IgD-negative memory B cell (primary cell): ENCODE measurements around the gene SEL1L3. TPM values are rescaled to one million over a fixed set of nuclear protein-coding genes. Genes with fewer than 3 reads are reported as not detected.

Experiments
- H3K27ac Mint-ChIP-seq, 3 donors: one replicate each; pipeline ENCODE4 v1.8.0; 2020 to 2022; ENCODE audit warnings: mild to moderate bottlenecking in 3 of 3, mixed read lengths in 3 of 3, moderate library complexity in 1 of 3
- H3K27me3 Mint-ChIP-seq: one replicate; pipeline ENCODE4 v1.8.0; 2021; ENCODE audit warnings: mixed read lengths
- H3K36me3 Mint-ChIP-seq: one replicate; pipeline ENCODE4 v1.8.0; 2020; ENCODE audit warnings: mild to moderate bottlenecking, mixed read lengths
- H3K4me1 Mint-ChIP-seq, 3 donors: one replicate each; pipeline ENCODE4 v1.8.0; 2020 to 2022; ENCODE audit warnings: mixed read lengths in 3 of 3, mild to moderate bottlenecking in 1 of 3
- H3K4me3 Mint-ChIP-seq, 4 donors: one replicate each; pipeline ENCODE4 v1.8.0; 2020 to 2022; ENCODE audit warnings: mild to moderate bottlenecking in 4 of 4, mixed read lengths in 4 of 4, moderate library complexity in 3 of 4
- H3K9me3 Mint-ChIP-seq, 3 donors: one replicate each; pipeline ENCODE4 v1.8.0; 2020 to 2021; ENCODE audit warnings: mixed read lengths in 3 of 3, mild to moderate bottlenecking in 1 of 3
- polyA plus RNA-seq: library from polyadenylated mRNA; unstranded; fragments of 300-500 nt; fragmentation: Illumina TruSeq; gene quantifications from one replicate; pipeline ENCODE4 v1.2.3, GENCODE V29; 2021

The SEL1L3 gene
- polyA plus RNA-seq, 1 donor from 2014 or later = 174 TPM

DNA sequence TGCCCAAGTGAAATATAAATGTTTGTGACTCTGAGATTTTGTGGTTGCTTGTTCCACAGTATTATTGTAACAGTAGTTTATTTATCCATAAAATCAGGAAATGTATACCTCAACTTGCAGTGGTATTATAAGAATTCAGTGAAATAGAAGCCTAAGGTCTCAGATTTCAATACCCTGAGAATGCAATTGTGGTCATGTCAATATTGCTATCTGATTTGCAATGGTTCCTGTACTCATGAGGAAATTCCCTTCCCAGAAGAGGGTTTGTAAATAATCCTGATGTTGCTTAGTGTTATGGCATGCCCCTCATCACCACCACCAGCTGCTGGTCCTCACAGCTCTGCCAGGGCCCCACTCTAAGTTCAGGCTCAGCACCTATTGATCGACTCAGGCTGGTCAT is 139.4 kb downstream of the SEL1L3 start:
- Mint-ChIP-seq H3K27me3 (no peaks in the 10 kb centered on the region), H3K4me1 (peaks cover 11 to 14% (median 12%) of the 10 kb centered on the region in 3 donors), H3K9me3 (no peaks in the 10 kb centered on the region), H3K36me3 (no peaks in the 10 kb centered on the region), H3K27ac (no peak overlapping the region), H3K4me3 (no peak overlapping the region)

DNA sequence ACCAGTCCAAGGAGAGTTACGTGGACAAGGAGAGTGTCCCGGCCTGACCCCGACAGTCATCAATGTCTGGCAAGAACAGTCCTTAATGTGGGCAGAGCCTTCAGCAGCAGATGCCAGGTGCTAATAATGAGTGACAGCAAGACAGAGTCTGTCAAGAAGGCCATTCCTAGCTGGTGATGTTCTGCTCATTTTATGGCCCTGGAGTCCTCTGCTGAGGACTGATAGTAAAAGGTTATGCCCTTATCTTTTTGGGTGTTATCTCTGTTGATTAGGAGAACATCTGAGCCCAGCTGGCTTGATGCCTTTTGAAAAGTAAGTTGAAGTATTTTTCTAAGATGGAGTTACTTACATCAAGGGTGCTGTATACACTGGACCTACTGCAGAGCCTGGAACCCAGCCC is 139.8 kb downstream of the SEL1L3 start:
- Mint-ChIP-seq H3K27ac (no peak overlapping the region), H3K36me3 (no peaks in the 10 kb centered on the region), H3K27me3 (no peaks in the 10 kb centered on the region), H3K9me3 (no peaks in the 10 kb centered on the region), H3K4me3 (no peak overlapping the region), H3K4me1 (peaks cover 6 to 9% (median 8%) of the 10 kb centered on the region in 3 donors)

DNA sequence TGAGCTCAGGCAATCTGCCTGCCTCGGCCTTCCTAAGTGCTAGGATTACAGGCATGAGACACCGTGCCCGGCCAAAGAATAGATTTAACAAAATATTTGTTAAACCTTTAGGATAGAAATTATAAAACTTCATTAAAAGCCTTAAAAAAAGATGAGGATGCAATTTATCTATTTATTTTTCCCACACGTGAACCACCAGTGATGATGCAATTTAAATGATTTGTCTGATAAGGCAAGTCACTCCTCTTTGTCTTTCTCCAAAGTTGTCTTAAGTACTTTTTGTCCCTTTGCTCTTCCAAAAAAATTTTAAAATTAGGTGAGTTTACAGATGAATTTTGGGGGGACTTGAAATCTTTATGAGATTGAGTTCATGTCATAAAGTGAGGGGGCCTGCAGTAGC is 149.0 kb downstream of the SEL1L3 start:
- Mint-ChIP-seq H3K36me3 (peaks cover 10% of the 10 kb centered on the region), H3K4me1 (no peaks in the 10 kb centered on the region), H3K27ac (peak overlapping the region in 1 of 3 donors; percentile 4), H3K4me3 (no peak overlapping the region), H3K27me3 (no peaks in the 10 kb centered on the region), H3K9me3 (peaks cover 2 to 4% (median 2%) of the 10 kb centered on the region in 3 donors)

DNA sequence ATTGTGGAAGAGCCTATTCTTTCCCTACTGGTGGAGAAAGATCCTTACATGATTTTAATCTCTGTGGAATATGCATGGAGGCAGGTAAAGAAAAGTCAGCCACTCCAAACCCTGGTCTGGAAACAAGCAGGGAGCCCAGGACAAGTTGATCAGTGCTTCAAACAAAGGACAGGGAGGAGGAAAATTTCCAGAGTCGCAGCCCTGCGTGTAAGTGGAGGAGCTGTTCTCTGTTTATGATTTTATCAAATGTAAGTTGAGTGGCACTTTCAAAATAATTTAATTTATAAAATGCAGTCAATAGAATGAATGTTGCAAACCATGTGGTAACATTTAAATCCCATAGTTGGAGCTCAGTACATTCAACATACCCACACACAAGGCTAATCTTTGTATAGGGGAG is 150.2 kb downstream of the SEL1L3 start:
- Mint-ChIP-seq H3K9me3 (peaks cover 2 to 4% (median 4%) of the 10 kb centered on the region in 3 donors), H3K27ac (no peak overlapping the region), H3K4me3 (no peak overlapping the region), H3K27me3 (no peaks in the 10 kb centered on the region), H3K4me1 (peaks cover 0 to 2% (median 0%) of the 10 kb centered on the region in 3 donors), H3K36me3 (peaks cover 10% of the 10 kb centered on the region)

DNA sequence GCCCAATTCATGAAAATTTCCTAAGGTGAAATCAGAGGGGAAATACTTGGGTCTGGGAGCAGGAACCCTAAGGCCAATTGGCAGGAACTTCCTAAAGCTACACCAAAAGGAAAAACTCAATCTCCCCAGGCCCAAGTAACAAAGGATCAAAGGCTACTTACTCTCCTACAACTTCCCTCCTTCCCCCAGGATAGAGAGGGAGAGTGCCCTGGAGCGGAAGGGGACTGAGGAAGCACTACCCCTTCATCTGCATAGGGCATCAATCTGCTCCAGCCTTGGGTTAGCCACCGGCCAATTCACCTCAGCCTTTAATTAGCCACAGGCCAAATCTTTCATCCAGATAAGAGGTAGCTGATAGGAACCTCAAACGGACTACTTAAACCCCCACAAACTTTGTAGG is 152.2 kb downstream of the SEL1L3 start:
- Mint-ChIP-seq H3K27ac (no peak overlapping the region), H3K9me3 (peaks cover 2 to 4% (median 4%) of the 10 kb centered on the region in 3 donors), H3K27me3 (no peaks in the 10 kb centered on the region), H3K4me1 (peaks cover 0 to 2% (median 0%) of the 10 kb centered on the region in 3 donors), H3K4me3 (no peak overlapping the region), H3K36me3 (peaks cover 10% of the 10 kb centered on the region)

DNA sequence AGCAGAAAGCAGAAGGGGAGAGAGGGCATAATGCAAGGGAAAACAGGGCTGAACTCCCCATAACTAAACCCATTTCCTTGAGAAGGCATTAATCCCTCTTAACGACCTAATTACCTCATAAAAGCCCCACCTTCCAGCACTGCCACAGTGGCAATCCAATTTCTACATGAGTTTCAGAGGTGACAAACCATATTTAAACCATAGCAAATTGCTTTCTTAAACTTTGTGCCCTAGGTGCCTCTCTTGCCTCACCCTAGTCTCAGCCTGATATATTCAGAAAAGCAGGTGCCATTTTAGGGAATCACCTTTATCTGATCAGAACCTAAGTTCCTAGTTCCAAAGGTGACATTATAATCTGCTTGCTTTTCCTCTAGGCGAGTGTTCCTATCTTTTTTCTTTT is 158.3 kb downstream of the SEL1L3 start:
- Mint-ChIP-seq H3K36me3 (peaks cover 3% of the 10 kb centered on the region), H3K4me3 (no peak overlapping the region), H3K27ac (no peak overlapping the region), H3K4me1 (peaks cover 0 to 2% (median 0%) of the 10 kb centered on the region in 3 donors), H3K9me3 (peaks cover 2 to 4% (median 4%) of the 10 kb centered on the region in 3 donors), H3K27me3 (no peaks in the 10 kb centered on the region)

DNA sequence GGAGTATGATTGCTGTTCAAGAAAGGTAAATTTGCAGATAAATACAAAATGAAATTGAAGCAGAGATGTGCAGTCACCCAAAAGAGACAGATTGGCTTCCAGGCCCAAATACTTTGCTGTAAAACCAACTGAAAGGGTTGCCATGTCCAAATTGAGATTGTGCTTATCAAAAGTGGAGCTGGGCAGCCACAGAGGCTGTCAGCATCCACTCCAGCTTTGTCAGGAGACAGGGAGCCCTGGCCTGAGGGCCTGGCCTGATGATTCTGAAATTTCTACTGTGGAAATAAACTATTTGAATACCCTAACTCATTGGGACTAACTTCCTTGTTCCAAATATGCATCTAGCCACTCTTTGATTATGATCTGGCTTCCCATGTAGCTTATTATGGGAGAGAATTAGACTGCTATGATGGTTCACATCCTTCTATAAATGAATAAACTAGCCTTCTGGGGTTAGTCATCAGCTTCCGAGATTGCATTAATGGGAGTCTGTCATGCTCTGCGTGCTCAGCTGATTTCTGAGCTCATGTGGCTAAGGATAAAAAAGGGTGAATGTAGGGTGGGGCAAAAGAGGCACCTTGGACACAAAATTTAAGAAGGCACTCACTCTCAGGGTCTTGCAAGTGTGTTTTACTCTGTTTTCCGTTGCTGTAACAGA is 158.9 kb downstream of the SEL1L3 start:
- Mint-ChIP-seq H3K9me3 (peaks cover 0 to 2% (median 0%) of the 10 kb centered on the region in 3 donors), H3K4me3 (no peak overlapping the region), H3K4me1 (peaks cover 0 to 2% (median 0%) of the 10 kb centered on the region in 3 donors), H3K27ac (no peak overlapping the region), H3K36me3 (peaks cover 3% of the 10 kb centered on the region), H3K27me3 (no peaks in the 10 kb centered on the region)

DNA sequence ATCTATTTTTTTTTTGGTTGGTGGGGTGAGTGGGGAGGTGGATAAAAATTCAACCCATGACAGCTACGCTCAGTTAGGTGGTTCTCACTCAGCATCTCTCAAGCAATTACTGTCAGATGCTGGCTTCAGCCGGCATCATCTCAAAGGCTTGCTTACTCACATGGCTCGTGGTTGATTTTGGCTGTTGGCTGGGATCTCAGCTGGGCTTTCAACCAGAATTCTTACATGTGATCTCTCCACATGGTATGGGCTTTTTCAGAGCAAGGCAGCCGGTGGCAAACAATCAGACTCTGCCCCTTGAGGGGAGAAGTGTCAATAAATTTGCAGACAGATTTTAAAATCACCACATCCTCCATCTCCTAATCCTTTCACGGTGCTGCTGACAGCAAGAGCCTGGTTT is 159.9 kb downstream of the SEL1L3 start:
- Mint-ChIP-seq H3K4me1 (peaks cover 0 to under 1% (median 0%) of the 10 kb centered on the region in 3 donors), H3K36me3 (peaks cover 3% of the 10 kb centered on the region), H3K9me3 (no peaks in the 10 kb centered on the region), H3K4me3 (no peak overlapping the region), H3K27me3 (no peaks in the 10 kb centered on the region), H3K27ac (no peak overlapping the region)

DNA sequence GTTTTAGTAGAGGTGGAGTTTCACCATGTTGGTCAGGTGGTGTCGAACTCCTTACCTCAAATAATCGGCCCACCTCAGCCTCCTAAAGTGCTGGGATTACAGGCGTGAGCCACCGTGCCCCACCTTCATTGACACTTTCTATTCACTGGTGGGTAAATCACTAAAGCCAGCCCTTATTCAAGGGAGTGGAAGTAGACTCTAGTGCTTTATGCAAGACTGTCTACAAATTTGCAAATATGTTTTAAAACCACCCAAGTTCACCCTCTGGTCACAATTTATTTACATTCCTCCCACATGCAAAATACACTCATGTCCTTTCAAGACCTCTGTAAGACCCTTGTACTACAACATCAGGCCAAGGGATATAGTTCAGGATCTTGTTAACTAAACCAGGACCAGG is 162.1 kb downstream of the SEL1L3 start:
- no peaks in the 10 kb centered on the region for H3K27me3 Mint-ChIP-seq
- H3K4me3 Mint-ChIP-seq = no peak overlapping the region
- H3K36me3 Mint-ChIP-seq = peaks cover 3% of the 10 kb centered on the region
- no peak overlapping the region for H3K27ac Mint-ChIP-seq
- H3K9me3 Mint-ChIP-seq = no peaks in the 10 kb centered on the region
- no peaks in the 10 kb centered on the region for H3K4me1 Mint-ChIP-seq

DNA sequence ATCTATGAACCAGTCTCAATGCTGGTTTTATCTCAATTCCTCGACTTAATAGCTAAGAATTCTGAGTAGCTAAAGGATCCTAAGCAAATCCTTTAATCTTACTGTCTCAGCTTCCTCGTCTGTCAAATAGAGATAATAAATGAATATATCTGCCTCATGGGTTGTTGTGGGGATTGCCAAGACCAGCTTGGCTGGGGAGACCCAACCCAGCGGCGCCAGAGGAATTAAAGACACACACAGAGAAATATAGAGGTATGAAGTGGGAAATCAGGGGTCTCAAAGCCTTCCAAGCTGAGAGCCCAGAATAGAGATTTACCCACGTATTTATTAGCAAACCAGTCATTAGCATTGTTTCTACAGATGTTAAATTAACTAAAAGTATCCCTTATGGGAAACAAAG is 165.3 kb downstream of the SEL1L3 start:
- Mint-ChIP-seq H3K9me3 (no peaks in the 10 kb centered on the region), H3K27ac (no peak overlapping the region), H3K27me3 (no peaks in the 10 kb centered on the region), H3K4me3 (no peak overlapping the region), H3K4me1 (no peaks in the 10 kb centered on the region), H3K36me3 (peaks cover 3% of the 10 kb centered on the region)

Other genes starting within 250 kb of the SEL1L3 start
- gene SLC34A2, start 207.1 kb downstream of the SEL1L3 start, polyA plus RNA-seq = not detected
- 65.3 TPM for gene SMIM20, start 51.2 kb upstream of the SEL1L3 start, polyA plus RNA-seq